ENCODE data around the gene LELP1.
"Not testable (repeated sequence)": the region's sequence is repeated elsewhere in the genome, so short reads cannot be mapped to it uniquely, and the experiment has no call there.

LELP1 gene

DNA sequence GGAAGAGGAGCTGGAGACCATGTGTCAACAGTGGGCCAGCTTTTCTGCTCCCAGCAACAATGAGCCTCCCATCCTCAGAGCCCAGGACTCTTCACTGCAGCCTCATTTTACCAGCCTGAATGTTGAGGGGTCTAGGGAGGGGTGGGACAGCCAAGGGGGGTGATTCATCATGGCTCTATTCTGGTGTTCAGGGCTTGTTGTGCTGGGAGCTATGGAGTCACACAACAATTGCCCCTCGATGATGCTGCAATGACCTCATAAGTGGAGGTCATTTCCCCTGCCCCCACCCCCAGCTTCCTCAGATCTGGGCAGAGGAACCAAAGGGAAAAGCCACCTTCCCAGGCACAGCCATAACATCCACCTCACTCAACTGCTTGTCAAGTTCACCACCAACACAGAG, at the start of gene LELP1:
Gene LELP1, plus strand, starts transcription at position 301 of the 400 bp plus-strand sequence. CDS start 1,278 bp downstream, outside the sequence.
- no peak for DNase-seq

DNA sequence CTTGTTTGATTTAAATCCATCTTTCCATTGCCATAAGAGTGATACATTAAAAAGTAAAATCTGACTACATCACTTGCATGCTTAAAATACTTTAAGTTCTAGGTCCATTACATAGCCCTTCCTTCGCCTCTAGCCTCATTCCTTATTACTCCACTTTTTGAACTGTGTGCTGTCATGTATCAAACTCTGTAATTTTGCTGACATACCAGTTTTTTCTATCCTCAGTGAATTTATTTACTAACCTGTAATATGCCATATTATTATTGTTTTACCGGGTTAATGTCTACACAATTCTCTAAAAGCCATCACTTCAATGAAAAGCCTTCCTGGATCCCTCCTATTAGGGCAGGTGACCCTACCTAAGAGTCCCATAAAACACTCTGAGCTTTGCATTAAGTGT, 47.7 kb upstream of the LELP1 start:
- no peak for DNase-seq

DNA sequence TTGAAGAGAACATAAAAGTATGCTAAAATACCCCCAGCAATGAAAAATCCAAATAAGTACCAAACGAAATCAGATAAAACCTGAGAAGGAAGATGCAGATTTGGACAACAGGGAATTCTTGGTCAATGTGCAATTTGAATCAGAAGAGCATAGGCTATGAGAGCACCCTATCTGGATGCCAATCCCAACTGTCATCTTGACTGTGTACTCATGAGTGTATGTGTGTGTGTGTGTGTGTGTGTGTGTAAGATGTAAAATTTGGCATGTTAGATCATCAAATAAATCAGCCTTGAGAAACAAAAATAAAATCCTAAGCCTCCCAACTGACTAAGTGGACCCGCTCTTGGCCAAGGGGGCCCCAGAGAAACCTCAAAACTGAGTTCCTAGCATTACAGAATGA, 34.5 kb upstream of the LELP1 start:
- no peak for DNase-seq

DNA sequence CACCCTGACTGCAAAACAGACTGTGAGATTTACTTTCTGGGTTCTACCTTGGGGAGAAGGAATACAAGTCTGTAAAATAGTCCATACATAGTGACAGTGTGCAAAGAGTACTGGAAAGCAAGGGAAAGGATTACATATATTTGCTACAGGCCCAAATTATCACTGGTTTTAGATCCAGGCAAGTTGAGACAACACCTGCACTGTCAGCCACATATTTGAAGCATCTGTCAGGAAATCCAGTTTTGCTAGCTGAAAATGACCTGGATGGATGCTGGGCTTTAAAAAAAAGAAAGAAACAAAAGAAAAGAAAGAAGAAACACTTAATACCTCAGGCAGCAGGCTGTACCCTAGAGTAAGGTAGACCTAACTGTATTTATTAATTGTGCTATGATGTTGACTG, 28.6 kb upstream of the LELP1 start:
- DNase-seq, result no peak

DNA sequence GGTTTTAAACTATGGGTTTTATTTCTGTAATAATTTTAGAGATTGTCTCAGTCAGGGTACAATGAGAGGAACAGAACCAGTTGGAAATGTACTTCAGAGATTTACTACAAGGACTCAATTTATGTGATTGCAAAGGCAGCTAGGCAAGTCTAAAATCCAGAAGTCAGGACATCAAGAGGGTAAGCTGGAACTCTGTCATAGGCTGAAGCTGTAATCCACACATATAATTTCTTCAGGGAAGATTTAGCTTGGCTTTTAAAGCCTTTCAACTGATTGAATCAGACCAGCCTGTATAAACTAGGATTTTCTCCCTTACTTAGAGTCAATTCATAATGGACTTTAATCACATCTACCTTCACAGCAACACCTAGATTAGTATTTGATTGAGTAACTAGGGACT, 24.3 kb upstream of the LELP1 start:
- no peak for DNase-seq

DNA sequence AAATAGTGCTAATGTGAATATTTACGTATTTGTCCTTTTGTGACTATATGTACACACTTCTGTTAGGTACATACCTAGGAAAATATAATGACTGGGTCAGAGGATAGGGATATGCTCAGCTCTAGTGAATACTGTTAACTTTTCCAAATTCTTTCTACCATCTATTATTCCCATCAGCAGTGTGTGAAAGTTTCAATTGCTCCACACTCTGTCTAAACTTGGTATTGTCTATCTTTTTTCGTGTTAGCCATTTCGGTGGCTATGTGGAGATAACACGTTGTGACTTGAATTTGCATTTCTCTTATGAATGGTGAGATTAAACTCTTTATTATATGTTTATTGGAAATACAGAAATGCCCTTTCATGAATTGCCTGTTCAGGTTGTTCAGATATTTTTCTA, 22.7 kb upstream of the LELP1 start:
- DNase-seq, result no peak

DNA sequence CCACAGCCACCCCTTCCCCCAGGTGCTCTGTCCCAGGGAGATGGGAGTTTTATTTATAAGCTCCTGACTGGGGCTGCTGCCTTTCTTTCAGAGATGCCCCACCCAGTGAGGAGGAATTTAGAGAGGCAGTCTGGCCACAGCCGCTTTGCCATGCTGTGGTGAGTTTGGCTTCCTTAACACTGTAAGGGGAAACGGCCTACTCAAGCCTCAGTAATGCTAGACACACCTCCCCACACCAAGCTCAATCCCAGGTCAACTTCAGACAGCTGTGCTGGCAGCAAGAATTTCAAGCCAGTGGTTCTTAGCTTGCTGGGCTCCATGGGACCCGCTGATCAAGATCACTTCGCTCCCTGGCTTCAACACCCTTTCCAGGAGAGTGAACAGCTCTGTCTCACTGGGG, 14.9 kb upstream of the LELP1 start:
- not testable (repeated sequence) for DNase-seq

DNA sequence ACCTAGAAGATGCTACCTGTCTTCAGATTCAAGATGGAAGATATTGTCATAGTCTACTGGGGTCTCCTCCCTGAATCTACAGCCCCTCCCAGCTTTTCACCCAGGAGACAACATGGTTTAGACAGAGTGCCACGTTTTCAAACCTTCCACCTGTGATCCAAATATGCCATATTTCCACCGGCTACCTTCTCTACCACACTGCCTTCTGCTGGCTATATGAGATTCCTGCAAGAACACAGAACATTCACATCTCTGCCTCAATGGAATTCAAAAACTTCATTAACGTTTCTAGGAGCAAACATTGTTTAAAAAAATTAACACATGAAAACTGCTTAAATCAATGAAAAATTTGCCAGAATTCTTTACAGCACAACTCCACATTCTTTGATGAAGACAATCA, 12.9 kb upstream of the LELP1 start:
- no peak for DNase-seq

DNA sequence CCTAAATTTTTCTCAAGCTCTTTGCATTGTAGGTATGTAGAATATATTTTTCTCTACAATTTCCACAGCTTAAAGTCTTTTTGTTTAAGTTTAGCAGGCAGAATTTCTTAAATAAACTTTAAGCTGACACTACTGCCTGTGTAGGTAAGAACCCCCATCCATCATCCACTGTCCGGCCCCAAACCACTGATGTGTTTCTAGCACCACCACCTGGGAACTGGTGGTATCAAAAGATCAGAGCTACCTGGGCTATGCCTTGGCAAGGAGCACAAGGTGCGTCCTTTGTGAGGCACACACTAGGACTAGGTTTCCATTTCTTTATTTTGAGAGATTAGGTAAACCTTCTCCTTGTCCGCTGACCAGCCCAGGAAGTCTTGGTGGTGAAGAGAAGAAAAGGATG, 10.5 kb upstream of the LELP1 start:
- no peak for DNase-seq

DNA sequence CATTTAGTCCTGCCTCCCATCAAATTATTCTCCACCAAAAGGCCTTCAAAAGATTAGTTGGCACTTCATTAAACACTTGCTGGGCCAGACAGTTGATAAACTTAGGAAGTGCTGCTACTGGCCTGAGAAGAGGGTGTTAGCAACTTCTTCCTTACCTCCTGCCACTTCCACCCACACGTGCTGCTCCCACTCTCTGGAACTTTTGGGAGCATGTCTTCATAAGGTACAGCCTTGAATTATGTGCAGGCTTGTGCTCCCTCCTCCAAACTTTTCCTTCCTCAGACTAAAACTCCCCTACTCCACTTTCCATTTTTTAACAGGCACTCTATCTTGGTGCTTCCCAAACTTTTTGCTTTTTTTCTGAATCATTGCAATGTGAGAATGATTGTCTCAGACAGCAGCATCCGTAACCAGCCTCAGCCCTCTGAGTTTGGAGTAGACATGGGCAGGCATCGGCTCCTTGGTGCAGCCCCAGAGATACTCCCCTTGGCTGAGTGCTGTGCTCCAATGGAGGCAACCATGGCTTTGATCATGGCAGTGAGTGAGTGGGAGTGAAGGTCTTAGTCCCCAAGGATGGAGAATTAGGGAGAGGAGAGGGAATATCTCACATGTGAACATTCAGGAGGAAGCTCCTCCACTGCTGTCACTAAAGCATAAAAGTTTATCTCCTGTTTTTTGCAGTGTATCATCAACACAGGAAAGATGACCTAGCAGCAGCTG, 8.7 kb upstream of the LELP1 start:
- no peak for DNase-seq

DNA sequence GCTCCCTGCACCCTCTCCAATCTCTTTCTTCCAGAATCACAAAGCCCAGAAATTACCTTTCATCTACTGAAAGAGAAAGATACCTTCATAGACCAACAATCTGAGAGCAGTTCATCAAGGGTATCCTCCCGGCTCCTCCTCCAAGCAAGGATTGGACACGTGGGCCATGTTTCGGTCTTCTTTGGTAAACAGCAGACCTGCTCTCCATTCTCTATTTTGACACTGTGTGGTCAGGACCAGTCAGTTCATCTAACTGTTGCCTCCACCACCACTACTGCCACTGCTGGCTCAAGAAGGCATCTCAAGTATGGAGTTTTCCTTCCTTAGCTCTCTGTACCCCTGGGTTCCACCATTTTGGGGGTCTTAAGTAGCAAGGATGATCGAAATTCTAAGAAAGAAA, 8.0 kb upstream of the LELP1 start:
- no peak for DNase-seq

DNA sequence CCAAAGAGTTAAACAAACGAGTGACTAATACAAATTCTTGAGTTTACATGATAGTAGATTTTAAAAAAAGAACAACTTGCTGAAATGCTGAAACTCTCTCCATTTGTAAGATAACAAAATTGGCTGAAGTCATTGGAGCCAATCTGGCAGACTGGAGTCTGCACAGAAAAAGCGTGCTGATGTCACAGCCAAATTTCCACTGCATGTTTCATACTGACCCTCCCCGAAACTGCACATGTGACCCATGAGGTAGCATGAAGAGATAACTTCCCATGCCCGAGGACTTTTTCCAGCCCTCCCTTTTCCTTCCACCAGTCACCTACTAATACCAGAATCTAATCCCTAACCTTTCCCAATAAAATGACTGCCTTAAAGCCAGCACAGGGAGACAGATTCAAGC, 1.2 kb upstream of the LELP1 start:
- no peak for DNase-seq

DNA sequence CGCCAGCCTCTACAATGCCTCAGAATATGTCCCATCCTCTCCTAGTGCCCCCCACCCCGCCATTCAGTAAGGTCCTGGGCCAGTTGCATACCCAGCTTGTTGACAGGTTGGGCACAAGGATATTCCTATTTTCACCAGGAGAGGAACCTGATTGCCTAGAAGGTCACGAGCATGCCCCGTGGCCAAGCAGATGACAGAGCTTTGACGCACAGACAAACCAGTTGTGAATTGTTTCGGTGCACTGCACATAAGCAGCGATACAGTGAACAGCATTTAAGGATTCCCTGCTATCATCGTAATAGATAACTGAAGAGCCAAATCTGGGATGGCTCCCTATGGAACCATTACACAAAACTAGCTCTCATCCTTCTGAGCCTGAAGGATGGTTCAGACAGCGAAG, 3.4 kb downstream of the LELP1 start:
- no peak for DNase-seq

DNA sequence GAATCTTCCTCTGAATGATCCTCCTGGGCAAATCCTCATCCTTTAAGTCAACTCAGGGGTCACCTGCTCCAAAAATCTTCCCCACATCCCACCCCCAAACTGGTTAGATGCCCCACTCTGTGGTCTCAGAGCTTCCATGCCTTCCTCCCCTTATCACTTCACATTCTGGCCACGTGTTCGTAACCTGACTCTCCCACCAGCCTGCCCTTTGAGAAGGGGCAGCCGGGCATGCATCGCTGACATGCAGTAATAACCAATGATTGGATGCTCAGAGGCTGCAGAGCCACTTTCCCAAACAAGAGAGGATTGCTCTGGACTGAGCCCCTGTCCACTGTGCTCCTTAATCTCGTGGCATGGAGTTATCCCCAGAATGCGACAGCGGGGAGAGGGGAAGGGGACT, 7.0 kb downstream of the LELP1 start:
- no peak for DNase-seq

DNA sequence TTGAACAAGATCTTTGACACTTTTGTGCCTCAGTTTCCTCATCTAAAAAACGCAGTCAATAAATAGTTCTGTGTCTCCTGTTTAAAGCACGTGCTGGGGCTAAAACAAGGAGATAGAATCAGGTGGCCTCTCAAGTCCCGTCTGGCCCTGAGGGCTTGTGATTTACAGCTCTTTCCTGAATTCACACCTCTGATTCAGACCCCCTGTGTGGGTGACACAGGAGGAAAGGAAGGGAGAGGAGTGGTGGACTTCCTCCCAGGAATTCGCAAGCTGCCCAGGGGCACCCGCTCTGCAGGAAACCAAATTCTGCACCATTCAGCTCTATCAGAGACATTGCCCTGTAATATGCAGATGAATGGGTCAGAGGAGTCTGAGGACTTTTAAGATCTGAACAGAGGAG, 9.0 kb downstream of the LELP1 start:
- no peak for DNase-seq

DNA sequence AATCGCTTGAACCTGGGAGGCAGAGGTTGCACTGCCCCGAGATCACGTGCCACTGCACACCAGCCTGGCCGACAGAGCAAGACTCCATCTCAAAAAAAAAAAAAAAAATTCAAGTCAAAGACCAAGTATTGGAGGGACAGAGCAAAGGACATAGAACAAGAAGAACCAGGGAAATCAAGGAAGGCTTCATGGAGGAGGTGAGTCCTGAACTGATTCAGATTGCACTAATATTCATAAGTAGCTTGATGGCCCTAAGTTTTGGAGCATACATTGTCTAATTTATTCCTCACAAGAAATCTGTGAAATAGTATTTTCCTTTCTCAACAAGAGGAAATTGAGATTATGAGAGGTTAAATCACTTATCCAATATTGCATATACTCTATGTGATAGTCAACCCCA, 10.3 kb downstream of the LELP1 start:
- DNase-seq, result no peak

DNA sequence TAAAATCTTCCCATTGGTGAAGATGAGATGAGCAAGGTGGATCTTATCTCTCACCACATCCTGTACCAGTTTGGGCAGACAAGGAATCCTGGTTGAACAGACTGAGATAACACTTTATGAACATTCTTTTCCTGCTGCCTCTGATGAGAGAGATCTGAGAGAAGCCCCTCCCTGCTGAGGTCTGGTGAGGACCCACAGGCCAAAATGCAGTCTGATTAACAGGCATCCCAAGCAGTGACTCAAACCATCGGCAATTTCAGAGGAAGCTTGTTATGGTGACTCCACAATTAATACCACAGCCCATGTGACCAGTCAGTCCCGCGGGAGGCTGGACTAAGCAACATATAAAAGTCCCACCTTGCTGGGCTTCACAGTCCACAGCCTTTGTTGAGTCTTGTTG, 14.0 kb downstream of the LELP1 start, which contains the start of gene PRR9:
Gene PRR9, plus strand, starts transcription at position 373 of the 400 bp plus-strand sequence. CDS start 561 bp downstream, outside the sequence.
- DNase-seq, result no peak

DNA sequence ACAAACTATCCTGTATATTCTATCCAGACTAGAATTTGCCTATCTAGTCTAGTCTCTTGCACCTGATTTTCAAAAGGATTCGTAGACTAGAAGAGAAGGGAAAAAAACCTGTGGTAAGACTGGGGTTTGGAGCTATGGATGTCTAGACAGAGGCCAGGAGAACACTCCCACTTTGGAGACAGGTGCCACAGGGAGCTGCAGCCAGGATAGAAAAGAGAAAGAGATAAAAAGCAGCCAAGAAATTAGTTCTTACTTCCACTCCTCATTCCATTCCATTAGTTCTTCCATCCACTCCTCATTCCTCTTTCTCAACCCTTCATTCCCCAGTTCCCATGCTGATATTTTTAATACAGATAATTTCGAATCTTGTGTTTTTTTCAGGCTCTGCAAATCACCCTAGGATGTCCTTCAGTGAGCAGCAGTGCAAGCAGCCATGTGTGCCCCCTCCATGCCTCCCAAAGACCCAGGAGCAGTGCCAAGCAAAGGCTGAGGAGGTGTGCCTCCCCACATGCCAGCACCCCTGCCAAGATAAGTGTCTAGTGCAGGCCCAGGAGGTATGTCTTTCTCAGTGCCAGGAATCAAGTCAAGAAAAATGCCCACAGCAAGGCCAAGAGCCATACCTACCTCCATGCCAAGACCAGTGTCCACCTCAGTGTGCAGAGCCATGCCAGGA, 14.7 kb downstream of the LELP1 start:
- DNase-seq, result no peak

DNA sequence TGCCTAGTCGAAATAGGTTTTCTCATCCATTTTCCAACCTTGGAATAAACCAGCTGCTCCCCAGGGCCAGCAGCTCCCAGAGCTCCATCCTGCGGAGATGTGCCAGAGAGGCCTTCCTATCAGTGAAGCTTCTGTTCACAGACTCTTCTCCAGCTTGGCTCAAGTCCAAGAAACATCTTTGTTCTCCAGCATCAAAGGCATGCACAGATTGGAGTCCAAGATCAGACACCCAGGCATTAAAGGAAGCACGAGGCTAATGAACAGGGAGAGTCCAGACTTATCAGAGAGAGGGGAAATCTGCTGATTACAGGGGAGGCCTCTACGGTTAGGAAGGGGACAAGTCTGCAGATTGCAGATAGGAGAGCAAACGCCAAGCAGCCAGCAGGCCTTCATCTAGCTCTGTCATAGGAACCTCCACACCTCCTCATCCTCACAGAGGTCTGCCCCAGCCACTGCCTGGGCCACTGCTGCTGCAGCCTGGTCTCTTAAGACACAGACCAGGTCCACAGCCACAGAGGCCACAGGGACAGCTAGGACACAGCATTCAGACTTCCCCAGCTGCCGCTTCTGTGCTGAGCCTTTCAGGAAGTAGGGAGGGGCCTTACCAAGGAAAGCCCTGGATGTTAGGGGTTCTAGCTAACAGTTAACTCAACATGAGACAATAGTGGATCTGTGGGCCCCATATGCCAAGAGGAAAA, 17.5 kb downstream of the LELP1 start:
- no peak for DNase-seq

DNA sequence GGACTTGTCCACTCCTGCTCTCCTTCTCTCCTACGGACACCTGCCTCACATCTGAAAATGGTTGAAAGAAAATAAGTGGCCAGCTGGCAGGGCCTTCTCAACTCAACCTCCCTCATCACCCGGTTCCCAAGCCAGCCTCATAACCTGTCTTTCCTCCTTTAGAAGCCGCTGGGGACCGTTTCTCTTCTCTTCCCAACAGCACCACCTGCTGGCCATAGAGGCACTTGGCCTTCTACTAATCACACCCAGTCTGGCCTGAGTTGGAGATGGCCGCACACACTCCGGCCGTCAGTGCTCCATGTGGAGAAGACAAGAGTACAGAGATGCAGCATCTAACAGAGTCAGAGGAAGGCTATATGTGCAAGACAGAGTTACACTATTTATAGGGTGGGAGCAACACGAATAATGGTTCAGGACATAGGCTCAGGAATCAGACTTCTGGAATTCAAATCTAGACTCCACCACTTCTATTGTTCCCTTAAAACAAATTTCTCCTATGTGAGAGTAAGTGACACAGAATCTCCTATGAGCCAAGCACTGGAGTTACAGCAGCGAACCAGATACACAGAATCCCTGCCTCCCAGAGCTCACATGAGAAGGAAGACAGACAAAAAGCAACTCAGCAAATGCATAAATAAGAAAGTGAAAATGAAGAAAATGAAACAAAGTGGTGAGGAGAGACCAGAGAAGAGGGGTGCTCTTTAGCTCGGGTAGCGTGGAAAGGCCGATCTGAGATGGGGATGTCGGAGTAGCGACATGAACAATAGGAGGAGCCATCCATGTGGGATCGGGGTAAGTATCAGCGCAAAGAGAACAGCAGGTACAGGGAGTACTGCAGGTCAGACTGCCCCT, 20.0 kb downstream of the LELP1 start:
- DNase-seq, result peak; percentile 56

DNA sequence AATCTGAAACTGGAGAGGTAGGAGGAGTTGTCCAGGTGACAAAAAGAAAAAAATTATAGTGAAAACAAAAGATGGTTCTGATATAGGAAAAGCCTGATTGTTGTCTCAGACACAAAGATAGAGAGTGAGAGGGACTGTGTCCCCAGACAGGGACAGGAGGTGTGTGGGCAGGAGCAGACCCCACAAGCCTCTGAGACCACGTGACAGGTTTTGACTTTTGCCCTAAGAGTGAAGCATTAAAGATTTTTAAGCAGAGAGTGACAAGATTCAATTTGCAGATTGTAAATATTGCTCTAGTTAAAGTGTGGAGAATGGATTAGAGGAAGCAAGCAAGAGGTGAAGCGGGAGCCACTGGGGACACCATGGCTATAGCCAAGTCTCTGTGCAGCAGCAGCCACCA, 24.6 kb downstream of the LELP1 start:
- no peak for DNase-seq

DNA sequence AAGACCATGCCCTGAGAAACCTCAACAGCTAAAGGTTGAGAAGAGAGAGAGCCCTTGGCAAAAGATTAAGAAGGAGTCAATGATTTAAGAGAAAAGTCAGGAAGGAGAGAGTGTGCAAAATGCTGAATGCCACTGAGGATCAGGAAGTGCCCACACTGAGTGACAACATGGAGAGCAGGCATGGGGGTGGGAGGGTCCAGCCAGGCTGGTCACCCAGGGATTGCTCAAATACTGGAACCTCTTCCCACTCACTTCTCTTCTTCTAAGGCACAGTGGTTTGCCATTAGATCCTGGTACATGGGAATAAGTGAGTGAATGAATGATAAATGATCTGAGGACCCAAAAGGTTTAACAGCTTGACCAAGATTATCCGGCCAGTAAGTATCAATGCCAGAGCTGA, 25.3 kb downstream of the LELP1 start:
- no peak for DNase-seq
